ENCODE measurements around the gene HIVEP3.

GRCh38 chr1:41626146-41626545, 292.6 kb downstream of the HIVEP3 start:
- TF ChIP-seq ZNF274 (IDR thresholded peaks at IDR 0.05; ENCODE audit: low read depth, low read length): no peak
- no peak for TF ChIP-seq YY1 (IDR thresholded peaks at IDR 0.05; ENCODE audit: insufficient read depth, insufficient read length)
- no peak for TF ChIP-seq SUZ12 (IDR thresholded peaks at IDR 0.05; ENCODE audit: extremely low read depth, insufficient read depth, insufficient read length)
